Mucosa of descending colon (tissue), 3 donors: ENCODE results near the gene TOE1. TPM values are rescaled to one million over a fixed set of nuclear protein-coding genes. Genes with fewer than 3 reads are reported as not detected.

Experiments used
- ATAC-seq: fragments of 200-7000 bp; cut with Tn5 transposase; one replicate; pipeline ENCODE4 v1.9.1; 2020; ENCODE audit warnings: mild to moderate bottlenecking, moderate library complexity
- DNase-seq, 3 donors: peaks; one replicate each; pipeline ENCODE4 v3.0.0-alpha.2; 2020
- H3K36me3 ChIP-seq: fragments of 200-600 bp; one replicate; pipeline ENCODE4 v1.8.0; 2021; ENCODE audit warnings: low read depth, mild to moderate bottlenecking
- H3K4me1 ChIP-seq: fragments of 200-600 bp; one replicate; pipeline ENCODE4 v1.8.0; 2021; ENCODE audit warnings: low read depth, mild to moderate bottlenecking
- H3K4me3 ChIP-seq: fragments of 200-600 bp; one replicate; pipeline ENCODE4 v1.8.0; 2021; ENCODE audit warnings: mild to moderate bottlenecking
- H3K9me3 ChIP-seq: fragments of 200-600 bp; one replicate; pipeline ENCODE4 v1.8.0; 2021; ENCODE audit warnings: mild to moderate bottlenecking
- CTCF ChIP-seq: fragments of 200-600 bp; IDR thresholded peaks from one replicate; pipeline ENCODE4 v1.8.0; 2022; ENCODE audit warnings: antibody characterized with exemption, mild to moderate bottlenecking
- intact Hi-C, 2 donors: fragments of 100-400 bp; cut with DNase I in 1 of 2; cut with micrococcal nuclease in 1 of 2; formaldehyde crosslinking; loops; one replicate each; pipeline versions ENCODE4 v1.11.0 to v1.11.1; 2022; cut with DNase I, micrococcal nuclease
- total RNA-seq, 3 donors: library from RNA; stranded (reverse); fragmentation: NEBNext Ultra II Directional in 2 of 3; extraction: Animal tissue kit (Norgen Biotek cat#: 25700) in 2 of 3; gene quantifications; one replicate each; pipeline versions ENCODE4 v1.2.1 to v1.2.4, GENCODE V29; 2021 to 2023
- donor health status: DM: no; HTN: no; CAD: no; lungs with moderate emphysema.
- donor health status: DM: no; HTN: no; CAD: no.
- donor health status: DM: no; HTN: yes; CAD: no.

The TOE1 gene
- total RNA-seq, 3 donors from 2014 or later, result 11.1 to 18.7 (median 12.9) TPM

DNA sequence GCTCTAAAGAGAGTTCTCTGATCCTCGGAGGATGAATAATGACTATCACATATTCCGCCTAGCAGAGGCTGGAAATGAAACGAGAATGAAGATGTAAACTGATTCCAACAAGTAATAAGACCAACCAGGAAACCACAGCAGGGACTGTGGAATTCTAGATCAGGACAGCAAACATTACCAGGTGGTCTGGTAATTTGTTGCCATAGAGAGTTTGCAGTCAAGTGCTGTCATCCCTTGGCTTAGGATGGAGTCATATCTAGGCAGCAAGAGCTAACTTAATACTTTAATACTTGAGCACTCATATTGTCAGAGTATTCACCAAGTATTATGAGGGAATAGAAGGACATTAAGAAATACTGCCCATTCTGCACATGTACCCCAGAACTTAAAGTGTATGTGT, 45.3 kb downstream of the TOE1 start:
- no peaks in the 10 kb centered on the region for H3K36me3 ChIP-seq
- no peak for DNase-seq
- TF ChIP-seq CTCF, result no peak
- H3K9me3 ChIP-seq, result no peaks in the 10 kb centered on the region
- intact Hi-C loops, result no loop called here
- no peak overlapping the region for H3K4me3 ChIP-seq
- no peaks in the 10 kb centered on the region for H3K4me1 ChIP-seq
- ATAC-seq, result no peak

- DNase-seq (no peak), ATAC-seq (no peak)
- intact Hi-C loops, result no loop called here
- H3K9me3 ChIP-seq, result no peaks in the 10 kb centered on the region
- H3K36me3 ChIP-seq, result no peaks in the 10 kb centered on the region
- no peaks in the 10 kb centered on the region for H3K4me1 ChIP-seq
- no peak for TF ChIP-seq CTCF
- H3K4me3 ChIP-seq, result no peak overlapping the region
Measured at GRCh38 chr1:45386219-45386618, 46.2 kb downstream of the TOE1 start.

Other genes with a start within 250 kb of the TOE1 start
- gene ZSWIM5, start 133.6 kb upstream of the TOE1 start, total RNA-seq, result 10 to 100 TPM in 2 of 3 donors, 1 to 10 TPM in 1; 6.9 to 16.5 (median 10.1) TPM
- 1 to 10 TPM; 2.1 to 8.8 (median 7.4) TPM for gene HPDL, start 13.3 kb upstream of the TOE1 start, total RNA-seq
- 10 to 100 TPM; 30.0 to 43.1 (median 35.8) TPM for gene MUTYH, start 270 bp downstream of the TOE1 start, total RNA-seq
- 10 to 100 TPM; 10.7 to 19.9 (median 10.8) TPM for gene TESK2, start 151.0 kb downstream of the TOE1 start, total RNA-seq
- gene CCDC163, start 159.9 kb downstream of the TOE1 start, total RNA-seq, result 1 to 10 TPM; 1.3 to 1.6 (median 1.5) TPM
- 10 to 100 TPM in 2 of 3 donors, 1 to 10 TPM in 1; 9.2 to 12.4 (median 11.2) TPM for gene MMACHC, start 160.1 kb downstream of the TOE1 start, total RNA-seq
- 100 to 1,000 TPM; 248 to 306 (median 295) TPM for gene PRDX1, start 181.7 kb downstream of the TOE1 start, total RNA-seq
- gene AKR1A1, start 210.7 kb downstream of the TOE1 start, total RNA-seq, result 100 to 1,000 TPM; 118 to 206 (median 190) TPM
- gene NASP, start 243.9 kb downstream of the TOE1 start, total RNA-seq, result 10 to 100 TPM; 51.5 to 69.1 (median 60.1) TPM